Naive B cell (primary cell): Measurements from ENCODE around the gene CGB7. TPM values are rescaled to one million over a fixed set of nuclear protein-coding genes. Genes with fewer than 3 reads are reported as not detected.
"Not testable (repeated sequence)": the region's sequence is repeated elsewhere in the genome, so short reads cannot be mapped to it uniquely, and the experiment has no call there.

ENCODE experiments used
- ATAC-seq, 2 donors: fragments of 150-1000 bp; cut with Tn5 transposase; 2 replicates each; pipeline ENCODE4 v1.10.0; 2021; ENCODE audit warnings: low read depth in 2 of 2, mild to moderate bottlenecking in 2 of 2, moderate library complexity in 2 of 2
- DNase-seq: peaks from one replicate; pipeline ENCODE4 v3.0.0; 2022
- H3K27ac Mint-ChIP-seq, 6 donors: one replicate each; pipeline ENCODE4 v1.8.0; 2020 to 2022; ENCODE audit warnings: mild to moderate bottlenecking in 6 of 6, mixed read lengths in 6 of 6, moderate library complexity in 5 of 6, inconsistent platforms in 2 of 6
- H3K27me3 Mint-ChIP-seq, 3 donors: one replicate each; pipeline ENCODE4 v1.8.0; 2021 to 2022; ENCODE audit warnings: mixed read lengths in 3 of 3, mild to moderate bottlenecking in 1 of 3
- H3K36me3 Mint-ChIP-seq, 2 donors: one replicate each; pipeline ENCODE4 v1.8.0; 2020 to 2022; ENCODE audit warnings: mixed read lengths in 2 of 2, inconsistent platforms in 1 of 2, mild to moderate bottlenecking in 1 of 2
- H3K4me1 Mint-ChIP-seq, 3 donors: one replicate each; pipeline ENCODE4 v1.8.0; 2020 to 2022; ENCODE audit warnings: mixed read lengths in 3 of 3, inconsistent platforms in 1 of 3, mild to moderate bottlenecking in 1 of 3, moderate library complexity in 1 of 3
- H3K4me3 Mint-ChIP-seq, 8 donors: one replicate each; pipeline ENCODE4 v1.8.0; 2020 to 2022; ENCODE audit warnings: mild to moderate bottlenecking in 8 of 8, mixed read lengths in 8 of 8, moderate library complexity in 8 of 8, inconsistent platforms in 2 of 8
- H3K9me3 Mint-ChIP-seq, 7 donors: one replicate each; pipeline ENCODE4 v1.8.0; 2020 to 2022; ENCODE audit warnings: mixed read lengths in 7 of 7, mild to moderate bottlenecking in 5 of 7, inconsistent platforms in 2 of 7, moderate library complexity in 1 of 7
- polyA plus RNA-seq, 6 donors: library from polyadenylated mRNA; unstranded; fragments of 300-500 nt; fragmentation: Illumina TruSeq; gene quantifications; one replicate each; pipeline ENCODE4 v1.2.3, GENCODE V29; 2021; ENCODE audit warnings: low read depth in 6 of 6

CGB7 gene
- polyA plus RNA-seq, 6 donors from 2014 or later, result not detected

- no peaks in the 10 kb centered on the region for H3K9me3 Mint-ChIP-seq
- H3K27ac Mint-ChIP-seq, result peak overlapping the region; percentile 88 to 99 (median 95)
- peaks cover 23 to 46% (median 39%) of the 10 kb centered on the region in 3 donors for H3K4me1 Mint-ChIP-seq
- H3K36me3 Mint-ChIP-seq, result peaks cover 6 to 7% of the 10 kb centered on the region in 2 donors
- no peak for DNase-seq
- ATAC-seq, result no peak
- peak overlapping the region; percentile 91 to 97 (median 96) for H3K4me3 Mint-ChIP-seq
- peaks cover 0 to 9% (median 0%) of the 10 kb centered on the region in 3 donors for H3K27me3 Mint-ChIP-seq
Measured at GRCh38 chr19:49086296-49086695, 28.7 kb upstream of the CGB7 start.

GRCh38 chr19:49085868-49086232 is 28.3 kb upstream of the CGB7 start:
- Mint-ChIP-seq H3K36me3 (peaks cover 6 to 7% of the 10 kb centered on the region in 2 donors), H3K27me3 (peaks cover 0 to 11% (median 0%) of the 10 kb centered on the region in 3 donors), H3K27ac (peak overlapping the region; percentile 88 to 99 (median 95)), H3K4me1 (peaks cover 23 to 45% (median 39%) of the 10 kb centered on the region in 3 donors), H3K4me3 (peak overlapping the region; percentile 91 to 97 (median 96)), H3K9me3 (no peaks in the 10 kb centered on the region)
- ATAC-seq (no peak), DNase-seq (no peak)

- peak; percentile 86 to 87 for ATAC-seq
- peak; percentile 100 for DNase-seq
- Mint-ChIP-seq H3K4me3 (peak within 1 kb of the TSS; percentile 91 to 97 (median 96)), H3K4me1 (peaks cover 20 to 41% (median 39%) of the 10 kb centered on the region in 3 donors), H3K27me3 (peaks cover 0 to 11% (median 2%) of the 10 kb centered on the region in 3 donors), H3K36me3 (peaks cover 6 to 7% of the 10 kb centered on the region in 2 donors), H3K27ac (peak within 1 kb of the TSS; percentile 88 to 99 (median 95)), H3K9me3 (no peaks in the 10 kb centered on the region)
Measured at GRCh38 chr19:49085020-49085867, 27.7 kb upstream of the CGB7 start, which contains the start of gene SNRNP70. TSS of gene SNRNP70 (plus strand) at chr19:49085451. CDS start at chr19:49086415, 964 bp downstream.

- no peak for DNase-seq
Measured at GRCh38 chr19:49084206-49085019, 26.9 kb upstream of the CGB7 start.

GRCh38 chr19:49081273-49081672 is 23.7 kb upstream of the CGB7 start:
- Mint-ChIP-seq H3K27me3 (peaks cover 2 to 24% (median 6%) of the 10 kb centered on the region in 3 donors), H3K4me3 (peak overlapping the region in 1 of 8 donors; percentile 21), H3K27ac (peak overlapping the region in 1 of 6 donors; percentile 54), H3K9me3 (no peaks in the 10 kb centered on the region), H3K4me1 (peaks cover 8 to 16% (median 14%) of the 10 kb centered on the region in 3 donors), H3K36me3 (no peaks in the 10 kb centered on the region)
- no peak for ATAC-seq
- no peak for DNase-seq

More at GRCh38 chr19:49084206-49085019, 26.9 kb upstream of the CGB7 start:
- H3K27ac Mint-ChIP-seq, result peak overlapping the region; percentile 76 to 99 (median 94)
- peaks cover 6 to 7% of the 10 kb centered on the region in 2 donors for H3K36me3 Mint-ChIP-seq
- ATAC-seq, result no peak
- H3K27me3 Mint-ChIP-seq, result peaks cover 0 to 11% (median 5%) of the 10 kb centered on the region in 3 donors
- no peaks in the 10 kb centered on the region for H3K9me3 Mint-ChIP-seq
- H3K4me1 Mint-ChIP-seq, result peaks cover 18 to 39% (median 39%) of the 10 kb centered on the region in 3 donors
- peak overlapping the region; percentile 91 to 97 (median 96) for H3K4me3 Mint-ChIP-seq

- ATAC-seq (no peak), DNase-seq (no peak)
- H3K27me3 Mint-ChIP-seq, result peaks cover 11 to 32% (median 14%) of the 10 kb centered on the region in 3 donors
- peak overlapping the region in 2 of 6 donors; percentile 12 to 39 for H3K27ac Mint-ChIP-seq
- H3K36me3 Mint-ChIP-seq, result no peaks in the 10 kb centered on the region
- no peak overlapping the region for H3K4me3 Mint-ChIP-seq
- H3K4me1 Mint-ChIP-seq, result peaks cover 3 to 11% (median 10%) of the 10 kb centered on the region in 3 donors
- no peaks in the 10 kb centered on the region for H3K9me3 Mint-ChIP-seq
Measured at GRCh38 chr19:49080392-49080791, 22.8 kb upstream of the CGB7 start.

GRCh38 chr19:49074869-49075268 is 17.3 kb upstream of the CGB7 start:
- not testable (repeated sequence) for H3K4me3 Mint-ChIP-seq, ATAC-seq, H3K9me3 Mint-ChIP-seq, H3K27ac Mint-ChIP-seq, DNase-seq
- Mint-ChIP-seq H3K4me1 (peaks cover 14 to 20% (median 18%) of the 10 kb centered on the region in 3 donors), H3K27me3 (peaks cover 46 to 69% (median 50%) of the 10 kb centered on the region in 3 donors), H3K36me3 (peaks cover 0 to 21% of the 10 kb centered on the region in 2 donors)

- ATAC-seq (no peak), DNase-seq (no peak)
- Mint-ChIP-seq H3K4me3 (peak overlapping the region in 7 of 8 donors; percentile 17 to 77 (median 70)), H3K27ac (peak overlapping the region in 2 of 6 donors; percentile 73 to 74), H3K9me3 (peaks cover 4 to 13% (median 5%) of the 10 kb centered on the region in 7 donors), H3K4me1 (peaks cover 14 to 20% (median 18%) of the 10 kb centered on the region in 3 donors), H3K36me3 (peaks cover 0 to 30% of the 10 kb centered on the region in 2 donors), H3K27me3 (peaks cover 57 to 81% (median 62%) of the 10 kb centered on the region in 3 donors)
Measured at GRCh38 chr19:49073514-49074378, 16.2 kb upstream of the CGB7 start.

GRCh38 chr19:49071860-49072547 is 14.5 kb upstream of the CGB7 start:
- peaks cover 4 to 36% of the 10 kb centered on the region in 2 donors for H3K36me3 Mint-ChIP-seq
- H3K27ac Mint-ChIP-seq, result peak overlapping the region in 1 of 6 donors; percentile 49
- peak in 1 of 2 donors; percentile 18 for ATAC-seq
- H3K4me1 Mint-ChIP-seq, result peaks cover 14 to 22% (median 18%) of the 10 kb centered on the region in 3 donors
- peaks cover 4 to 13% (median 7%) of the 10 kb centered on the region in 7 donors for H3K9me3 Mint-ChIP-seq
- H3K4me3 Mint-ChIP-seq, result peak overlapping the region in 4 of 8 donors; percentile 22 to 55 (median 48)
- DNase-seq, result no peak
- H3K27me3 Mint-ChIP-seq, result peaks cover 66 to 82% (median 72%) of the 10 kb centered on the region in 3 donors

- DNase-seq (no peak), ATAC-seq (no peak)
Measured at GRCh38 chr19:49070416-49070815, 12.9 kb upstream of the CGB7 start.

GRCh38 chr19:49069026-49069425 is 11.5 kb upstream of the CGB7 start:
- H3K27me3 Mint-ChIP-seq, result peaks cover 67 to 85% (median 70%) of the 10 kb centered on the region in 3 donors
- ATAC-seq (no peak), DNase-seq (no peak)
- no peak overlapping the region for H3K27ac Mint-ChIP-seq
- H3K9me3 Mint-ChIP-seq, result peaks cover 4 to 13% (median 7%) of the 10 kb centered on the region in 7 donors
- peaks cover 11 to 24% (median 18%) of the 10 kb centered on the region in 3 donors for H3K4me1 Mint-ChIP-seq
- H3K4me3 Mint-ChIP-seq, result no peak overlapping the region
- peaks cover 4 to 36% of the 10 kb centered on the region in 2 donors for H3K36me3 Mint-ChIP-seq

More at GRCh38 chr19:49070416-49070815, 12.9 kb upstream of the CGB7 start:
- H3K36me3 Mint-ChIP-seq, result peaks cover 4 to 36% of the 10 kb centered on the region in 2 donors
- peaks cover 14 to 23% (median 21%) of the 10 kb centered on the region in 3 donors for H3K4me1 Mint-ChIP-seq
- peak overlapping the region in 3 of 8 donors; percentile 1 to 72 (median 68) for H3K4me3 Mint-ChIP-seq
- no peak overlapping the region for H3K27ac Mint-ChIP-seq
- peaks cover 73 to 85% (median 77%) of the 10 kb centered on the region in 3 donors for H3K27me3 Mint-ChIP-seq
- peaks cover 4 to 13% (median 7%) of the 10 kb centered on the region in 7 donors for H3K9me3 Mint-ChIP-seq
